K562 (cell line): Measurements from ENCODE around the gene MME. TPM values are rescaled to one million over a fixed set of nuclear protein-coding genes. Genes with fewer than 3 reads are reported as not detected.

Experiments
- ATAC-seq: fragments of 200-7000 bp; cut with Tn5 transposase; 3 replicates; pipeline ENCODE4 v1.9.1; 2020; ENCODE audit warnings: moderate library complexity
- BruUV-seq: library from RNA; stranded (reverse); fragments of 400-500 nt; replicated peaks from 2 replicates; lab custom pipeline; 2021; lab: Mats Ljungman, UMichigan
- CTCF ChIA-PET: fragments of 300-600 bp; formaldehyde crosslinking; extraction: SDS; loops from one replicate; lab custom pipeline; 2021; ENCODE audit warnings: low intra/inter-chr PET ratio; lab: Yijun Ruan, JAX
- POLR2A ChIA-PET: fragments of 300-600, 350-650 bp; sonication (Branson Sonifier 250); formaldehyde crosslinking; extraction: SDS; loops from one replicate; lab custom pipeline; 2021; ENCODE audit warnings: antibody characterized with exemption, inconsistent platforms; lab: Yijun Ruan, JAX
- DNase-seq, 4 experiments: peaks; one replicate each; pipeline versions ENCODE4 v3.0.0 to v3.0.0-alpha.2; 2011 to 2018; ENCODE audit warnings: low spot score in 3 of 4, mixed read lengths in 3 of 4; ENCODE audit errors: extremely low read depth in 1 of 4
- FAIRE-seq: peaks from 2 replicates; lab custom pipeline; 2011; peaks lifted over from hg19 to GRCh38; lab: Jason Lieb, UNC
- H2AFZ ChIP-seq: 2 replicates; pipeline ENCODE4 v1.6.0; 2011; ENCODE audit warnings: low read depth, low read length, control low read depth, inconsistent platforms
- H3K27ac ChIP-seq: fragments of 200-600 bp; 3 replicates; pipeline ENCODE4 v1.8.0; 2011; ENCODE audit warnings: low read depth, mild to moderate bottlenecking, control low read depth, inconsistent platforms, low read length, moderate library complexity, mixed read lengths; ENCODE audit errors: extremely low read depth
- H3K27me3 ChIP-seq, 2 experiments: fragments of 300-600 bp in 1 of 2; 2 replicates in 1 of 2; 3 replicates in 1 of 2; pipeline versions ENCODE4 v1.6.0 to v1.8.0; 2011; ENCODE audit warnings: inconsistent platforms in 2 of 2, low read length in 2 of 2, mild to moderate bottlenecking in 1 of 2, mixed read lengths in 1 of 2, moderate library complexity in 1 of 2; ENCODE audit not compliant: control insufficient read depth in 2 of 2, insufficient read depth in 2 of 2
- H3K36me3 ChIP-seq: fragments of 300-600 bp; 3 replicates; pipeline ENCODE4 v1.8.0; 2011; ENCODE audit warnings: mild to moderate bottlenecking, low read length, inconsistent platforms; ENCODE audit not compliant: control insufficient read depth, insufficient read depth
- H3K4me1 ChIP-seq, 2 experiments: fragments of 200-600 bp in 1 of 2; replicated peaks in 1 of 2; 2 replicates in 1 of 2; 3 replicates in 1 of 2; pipeline versions ENCODE4 v1.5.1 to v1.8.0; 2011; ENCODE audit warnings: inconsistent platforms in 2 of 2, low read length in 2 of 2, mild to moderate bottlenecking in 1 of 2, mixed read lengths in 1 of 2, moderate library complexity in 1 of 2; ENCODE audit not compliant: control insufficient read depth in 2 of 2, insufficient read depth in 2 of 2
- H3K4me2 ChIP-seq: 2 replicates; pipeline ENCODE4 v1.6.1; 2011; ENCODE audit warnings: low read length, control low read depth, inconsistent platforms, mixed read lengths; ENCODE audit not compliant: insufficient read depth
- H3K4me3 ChIP-seq: fragments of 200-600 bp; sonication (generic), shearing (Covaris generic); 2 replicates; pipeline ENCODE4 v1.5.1; 2016; ENCODE audit warnings: control low read depth, inconsistent platforms
- H3K79me2 ChIP-seq: fragments of 200-600 bp; 3 replicates; pipeline ENCODE4 v1.8.0; 2011; ENCODE audit warnings: low read length, inconsistent platforms; ENCODE audit not compliant: control insufficient read depth, insufficient read depth
- H3K9ac ChIP-seq, 2 experiments: 2 replicates each; pipeline versions ENCODE4 v1.6.0 to v1.6.1; 2011; ENCODE audit warnings: low read depth in 2 of 2, low read length in 2 of 2, control low read depth in 1 of 2, inconsistent platforms in 1 of 2, mild to moderate bottlenecking in 1 of 2, mixed read lengths in 1 of 2; ENCODE audit not compliant: insufficient read depth in 1 of 2
- H3K9me1 ChIP-seq: one replicate; pipeline ENCODE4 v1.6.0; 2011; ENCODE audit warnings: inconsistent platforms, mild to moderate bottlenecking, low read length, moderate library complexity; ENCODE audit not compliant: control insufficient read depth, insufficient read depth
- H3K9me3 ChIP-seq: replicated peaks from 2 replicates; pipeline ENCODE4 v1.5.1; 2011; ENCODE audit warnings: low read depth, low read length, inconsistent platforms; ENCODE audit not compliant: control insufficient read depth, insufficient read depth
- H4K20me1 ChIP-seq: replicated peaks from 2 replicates; pipeline ENCODE4 v1.6.1; 2011; ENCODE audit warnings: low read length, inconsistent platforms, mixed read lengths; ENCODE audit not compliant: control insufficient read depth, insufficient read depth
- CBX2 ChIP-seq: fragments of 200-600 bp; sonication (generic); IDR thresholded peaks from one replicate; pipeline ENCODE4 v1.6.1; 2012; ENCODE audit warnings: mild to moderate bottlenecking, low read length, inconsistent platforms; ENCODE audit not compliant: insufficient read depth, poor library complexity, severe bottlenecking
- NEUROD1 ChIP-seq: fragments of 150-350 bp; IDR thresholded peaks from 2 replicates; pipeline ENCODE4 v1.6.1; 2014; ENCODE audit warnings: borderline replicate concordance, low read length, low read depth; ENCODE audit not compliant: partially characterized antibody
- SRSF1 ChIP-seq: fragments of 200-400 bp; formaldehyde crosslinking; IDR thresholded peaks from 2 replicates; pipeline ENCODE4 v1.6.1; 2017; ENCODE audit warnings: mild to moderate bottlenecking, low read depth, low read length, moderate library complexity
- ZBTB17 ChIP-seq: fragments of 450-650 bp; formaldehyde crosslinking; IDR thresholded peaks from 2 replicates; pipeline ENCODE4 v1.4.0; 2020; ENCODE audit warnings: mild to moderate bottlenecking
- WGBS: fragments of 100-300 bp; shearing (Covaris generic); methylation state at CpG from one replicate; pipeline ENCODE4 v1.1.6; 2016; ENCODE audit warnings: low coverage, mixed read lengths; ENCODE audit not compliant: insufficient coverage; ENCODE audit errors: missing lambda C conversion rate; 5-methylcytosine and 5-hydroxymethylcytosine counted together
- in situ Hi-C: fragments of 300-500 bp; cut with MboI; formaldehyde crosslinking; loops from 4 replicates; pipeline ENCODE4 v1.15.0; 2018; ENCODE audit warnings: inconsistent platforms, mixed read lengths
- intact Hi-C: fragments of 100-400 bp; cut with micrococcal nuclease; formaldehyde crosslinking; loops from 2 replicates; pipeline ENCODE4 v1.14.2; 2022
- polyA plus RNA-seq, 8 experiments: library from polyadenylated mRNA; depleted of rRNA in 4 of 8; stranded (reverse) in 5 of 8; unstranded in 3 of 8; fragments of >200 nt; fragmentation: Nextera tagmentation in 2 of 8; fragmentation: Illumina TruSeq in 1 of 8; extraction: Ambion mirVana in 2 of 8; extraction: Trizol in 1 of 8; gene quantifications; 2 replicates each; pipeline versions ENCODE4 v1.2.1 to v1.2.3, GENCODE V29; 2011 to 2014; ENCODE audit warnings: inconsistent platforms in 1 of 8, missing spikeins in 1 of 8
- total RNA-seq, 7 experiments: library from RNA; depleted of rRNA in 6 of 7; stranded (reverse); fragments of >200 nt in 6 of 7; fragmentation: Illumina TruSeq in 2 of 7; extraction: Trizol in 2 of 7; gene quantifications; 2 replicates each; pipeline versions ENCODE4 v1.2.1 to v1.2.3, GENCODE V29; 2011 to 2021; ENCODE audit warnings: low replicate concordance in 1 of 7
- TF ChIP-seq, protein P1 (sequence below): sonication (generic); formaldehyde crosslinking; IDR thresholded peaks from 2 replicates; pipeline ENCODE4 v1.8.0; 2023; ENCODE audit warnings: mild to moderate bottlenecking, missing genetic modification reagents
- TF ChIP-seq, protein P2 (sequence below): fragments of 450-650 bp; IDR thresholded peaks from 2 replicates; pipeline ENCODE4 v1.6.1; 2016; ENCODE audit warnings: mild to moderate bottlenecking, moderate library complexity
- TF ChIP-seq, protein P3 (sequence below): sonication (generic); formaldehyde crosslinking; IDR thresholded peaks from 2 replicates; pipeline ENCODE4 v1.8.0; 2022; ENCODE audit warnings: mild to moderate bottlenecking, missing genetic modification reagents

MME gene
- total and polyA plus RNA-seq, 9 of the 15 experiments (the other 6 are each of a cell fraction or from before 2014, with no cell fraction given), result 0.80 to 8.6 (median 2.5) TPM

DNA sequence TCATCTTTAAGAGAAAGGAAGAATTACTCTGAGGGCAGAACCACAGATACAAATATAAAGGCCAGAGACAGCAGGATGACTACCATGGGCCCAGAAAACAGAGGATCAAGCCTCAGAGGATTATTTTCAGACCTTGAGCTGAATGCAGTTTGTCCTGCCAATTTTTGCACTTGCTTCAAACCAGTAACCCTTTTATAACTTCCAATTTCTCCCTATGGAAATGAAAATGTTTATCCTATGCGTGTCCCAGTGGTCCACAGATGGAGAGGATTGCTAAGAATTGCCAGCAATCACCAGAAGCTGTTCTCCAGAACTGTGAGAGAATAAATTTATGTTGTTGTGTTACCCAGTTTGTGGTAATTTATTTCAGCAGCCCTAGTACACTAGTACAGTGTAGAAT is 26.4 kb upstream of the MME start:
- no peak overlapping the region for H3K4me3 ChIP-seq
- peaks cover 13% of the 10 kb centered on the region for H3K9me3 ChIP-seq
- no peak for DNase-seq
- WGBS, result 30% methylated on average over 1 of the region's 1 CpG
- ChIA-PET POLR2A (no interaction called here), CTCF (no interaction called here)
- H4K20me1 ChIP-seq, result no peaks in the 10 kb centered on the region
- no peak overlapping the region for H3K9ac ChIP-seq
- no peaks in the 10 kb centered on the region for H3K9me1 ChIP-seq
- no TSS peak for BruUV-seq
- intact Hi-C loops (no loop called here), in situ Hi-C loops (no loop called here)
- no peak overlapping the region for H2AFZ ChIP-seq
- FAIRE-seq, result no peak
- no peaks in the 10 kb centered on the region for H3K79me2 ChIP-seq
- H3K27me3 ChIP-seq, result no peaks in the 10 kb centered on the region
- H3K4me1 ChIP-seq, result no peaks in the 10 kb centered on the region
- H3K4me2 ChIP-seq, result no peak overlapping the region
- no peaks in the 10 kb centered on the region for H3K36me3 ChIP-seq
- H3K27ac ChIP-seq, result no peak overlapping the region
- no peak for ATAC-seq
- TF ChIP-seq SRSF1, result no peak
- TF ChIP-seq, protein P1, sequence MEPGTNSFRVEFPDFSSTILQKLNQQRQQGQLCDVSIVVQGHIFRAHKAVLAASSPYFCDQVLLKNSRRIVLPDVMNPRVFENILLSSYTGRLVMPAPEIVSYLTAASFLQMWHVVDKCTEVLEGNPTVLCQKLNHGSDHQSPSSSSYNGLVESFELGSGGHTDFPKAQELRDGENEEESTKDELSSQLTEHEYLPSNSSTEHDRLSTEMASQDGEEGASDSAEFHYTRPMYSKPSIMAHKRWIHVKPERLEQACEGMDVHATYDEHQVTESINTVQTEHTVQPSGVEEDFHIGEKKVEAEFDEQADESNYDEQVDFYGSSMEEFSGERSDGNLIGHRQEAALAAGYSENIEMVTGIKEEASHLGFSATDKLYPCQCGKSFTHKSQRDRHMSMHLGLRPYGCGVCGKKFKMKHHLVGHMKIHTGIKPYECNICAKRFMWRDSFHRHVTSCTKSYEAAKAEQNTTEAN (CRISPR knock-in tag), result no peak
- TF ChIP-seq, protein P2, sequence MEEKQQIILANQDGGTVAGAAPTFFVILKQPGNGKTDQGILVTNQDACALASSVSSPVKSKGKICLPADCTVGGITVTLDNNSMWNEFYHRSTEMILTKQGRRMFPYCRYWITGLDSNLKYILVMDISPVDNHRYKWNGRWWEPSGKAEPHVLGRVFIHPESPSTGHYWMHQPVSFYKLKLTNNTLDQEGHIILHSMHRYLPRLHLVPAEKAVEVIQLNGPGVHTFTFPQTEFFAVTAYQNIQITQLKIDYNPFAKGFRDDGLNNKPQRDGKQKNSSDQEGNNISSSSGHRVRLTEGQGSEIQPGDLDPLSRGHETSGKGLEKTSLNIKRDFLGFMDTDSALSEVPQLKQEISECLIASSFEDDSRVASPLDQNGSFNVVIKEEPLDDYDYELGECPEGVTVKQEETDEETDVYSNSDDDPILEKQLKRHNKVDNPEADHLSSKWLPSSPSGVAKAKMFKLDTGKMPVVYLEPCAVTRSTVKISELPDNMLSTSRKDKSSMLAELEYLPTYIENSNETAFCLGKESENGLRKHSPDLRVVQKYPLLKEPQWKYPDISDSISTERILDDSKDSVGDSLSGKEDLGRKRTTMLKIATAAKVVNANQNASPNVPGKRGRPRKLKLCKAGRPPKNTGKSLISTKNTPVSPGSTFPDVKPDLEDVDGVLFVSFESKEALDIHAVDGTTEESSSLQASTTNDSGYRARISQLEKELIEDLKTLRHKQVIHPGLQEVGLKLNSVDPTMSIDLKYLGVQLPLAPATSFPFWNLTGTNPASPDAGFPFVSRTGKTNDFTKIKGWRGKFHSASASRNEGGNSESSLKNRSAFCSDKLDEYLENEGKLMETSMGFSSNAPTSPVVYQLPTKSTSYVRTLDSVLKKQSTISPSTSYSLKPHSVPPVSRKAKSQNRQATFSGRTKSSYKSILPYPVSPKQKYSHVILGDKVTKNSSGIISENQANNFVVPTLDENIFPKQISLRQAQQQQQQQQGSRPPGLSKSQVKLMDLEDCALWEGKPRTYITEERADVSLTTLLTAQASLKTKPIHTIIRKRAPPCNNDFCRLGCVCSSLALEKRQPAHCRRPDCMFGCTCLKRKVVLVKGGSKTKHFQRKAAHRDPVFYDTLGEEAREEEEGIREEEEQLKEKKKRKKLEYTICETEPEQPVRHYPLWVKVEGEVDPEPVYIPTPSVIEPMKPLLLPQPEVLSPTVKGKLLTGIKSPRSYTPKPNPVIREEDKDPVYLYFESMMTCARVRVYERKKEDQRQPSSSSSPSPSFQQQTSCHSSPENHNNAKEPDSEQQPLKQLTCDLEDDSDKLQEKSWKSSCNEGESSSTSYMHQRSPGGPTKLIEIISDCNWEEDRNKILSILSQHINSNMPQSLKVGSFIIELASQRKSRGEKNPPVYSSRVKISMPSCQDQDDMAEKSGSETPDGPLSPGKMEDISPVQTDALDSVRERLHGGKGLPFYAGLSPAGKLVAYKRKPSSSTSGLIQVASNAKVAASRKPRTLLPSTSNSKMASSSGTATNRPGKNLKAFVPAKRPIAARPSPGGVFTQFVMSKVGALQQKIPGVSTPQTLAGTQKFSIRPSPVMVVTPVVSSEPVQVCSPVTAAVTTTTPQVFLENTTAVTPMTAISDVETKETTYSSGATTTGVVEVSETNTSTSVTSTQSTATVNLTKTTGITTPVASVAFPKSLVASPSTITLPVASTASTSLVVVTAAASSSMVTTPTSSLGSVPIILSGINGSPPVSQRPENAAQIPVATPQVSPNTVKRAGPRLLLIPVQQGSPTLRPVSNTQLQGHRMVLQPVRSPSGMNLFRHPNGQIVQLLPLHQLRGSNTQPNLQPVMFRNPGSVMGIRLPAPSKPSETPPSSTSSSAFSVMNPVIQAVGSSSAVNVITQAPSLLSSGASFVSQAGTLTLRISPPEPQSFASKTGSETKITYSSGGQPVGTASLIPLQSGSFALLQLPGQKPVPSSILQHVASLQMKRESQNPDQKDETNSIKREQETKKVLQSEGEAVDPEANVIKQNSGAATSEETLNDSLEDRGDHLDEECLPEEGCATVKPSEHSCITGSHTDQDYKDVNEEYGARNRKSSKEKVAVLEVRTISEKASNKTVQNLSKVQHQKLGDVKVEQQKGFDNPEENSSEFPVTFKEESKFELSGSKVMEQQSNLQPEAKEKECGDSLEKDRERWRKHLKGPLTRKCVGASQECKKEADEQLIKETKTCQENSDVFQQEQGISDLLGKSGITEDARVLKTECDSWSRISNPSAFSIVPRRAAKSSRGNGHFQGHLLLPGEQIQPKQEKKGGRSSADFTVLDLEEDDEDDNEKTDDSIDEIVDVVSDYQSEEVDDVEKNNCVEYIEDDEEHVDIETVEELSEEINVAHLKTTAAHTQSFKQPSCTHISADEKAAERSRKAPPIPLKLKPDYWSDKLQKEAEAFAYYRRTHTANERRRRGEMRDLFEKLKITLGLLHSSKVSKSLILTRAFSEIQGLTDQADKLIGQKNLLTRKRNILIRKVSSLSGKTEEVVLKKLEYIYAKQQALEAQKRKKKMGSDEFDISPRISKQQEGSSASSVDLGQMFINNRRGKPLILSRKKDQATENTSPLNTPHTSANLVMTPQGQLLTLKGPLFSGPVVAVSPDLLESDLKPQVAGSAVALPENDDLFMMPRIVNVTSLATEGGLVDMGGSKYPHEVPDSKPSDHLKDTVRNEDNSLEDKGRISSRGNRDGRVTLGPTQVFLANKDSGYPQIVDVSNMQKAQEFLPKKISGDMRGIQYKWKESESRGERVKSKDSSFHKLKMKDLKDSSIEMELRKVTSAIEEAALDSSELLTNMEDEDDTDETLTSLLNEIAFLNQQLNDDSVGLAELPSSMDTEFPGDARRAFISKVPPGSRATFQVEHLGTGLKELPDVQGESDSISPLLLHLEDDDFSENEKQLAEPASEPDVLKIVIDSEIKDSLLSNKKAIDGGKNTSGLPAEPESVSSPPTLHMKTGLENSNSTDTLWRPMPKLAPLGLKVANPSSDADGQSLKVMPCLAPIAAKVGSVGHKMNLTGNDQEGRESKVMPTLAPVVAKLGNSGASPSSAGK, result no peak
- no peak for TF ChIP-seq NEUROD1
- TF ChIP-seq, protein P3, sequence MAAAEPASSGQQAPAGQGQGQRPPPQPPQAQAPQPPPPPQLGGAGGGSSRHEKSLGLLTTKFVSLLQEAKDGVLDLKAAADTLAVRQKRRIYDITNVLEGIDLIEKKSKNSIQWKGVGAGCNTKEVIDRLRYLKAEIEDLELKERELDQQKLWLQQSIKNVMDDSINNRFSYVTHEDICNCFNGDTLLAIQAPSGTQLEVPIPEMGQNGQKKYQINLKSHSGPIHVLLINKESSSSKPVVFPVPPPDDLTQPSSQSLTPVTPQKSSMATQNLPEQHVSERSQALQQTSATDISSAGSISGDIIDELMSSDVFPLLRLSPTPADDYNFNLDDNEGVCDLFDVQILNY (CRISPR knock-in tag), result no peak
- TF ChIP-seq CBX2, result no peak
- no peak for TF ChIP-seq ZBTB17 (CRISPR knock-in tag)
